Measurements from ENCODE around the gene CUL3.
A peak's percentile ranks its signal among the peaks of the same experiment; 100 is the strongest.
"Not testable (repeated sequence)": the region's sequence is repeated elsewhere in the genome, so short reads cannot be mapped to it uniquely, and the experiment has no call there.

CUL3 gene

GRCh38 chr2:224585211-224586088 lies at the start of gene CUL3:
Gene CUL3, minus strand, starts transcription at chr2:224585363. Its CDS starts 354 bp downstream, at chr2:224585009.
- DNase-seq = peak; percentile 87 to 100 (median 98)

GRCh38 chr2:224630659-224631550 lies 45.7 kb upstream of the CUL3 start:
- DNase-seq = no peak

GRCh38 chr2:224628416-224628815 lies 43.3 kb upstream of the CUL3 start:
- no peak for DNase-seq

DNA sequence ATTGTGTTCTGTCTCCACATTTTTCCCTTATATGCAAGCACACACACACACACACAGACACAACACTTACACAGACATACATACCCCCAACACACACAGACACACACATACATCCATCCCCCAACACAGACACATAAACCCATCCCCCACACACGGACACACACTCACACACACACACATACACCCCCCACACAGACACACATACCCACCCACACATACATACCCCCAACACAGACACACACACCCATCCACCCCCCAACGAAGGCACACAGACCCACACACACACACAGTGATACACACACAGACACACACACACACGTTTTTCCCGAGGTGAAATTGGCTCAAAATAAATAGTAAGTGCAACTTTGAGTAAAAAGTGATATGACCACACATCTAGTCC lies 41.6 kb upstream of the CUL3 start:
- DNase-seq = no peak

- no peak for DNase-seq
These were observed 28.6 kb upstream of the CUL3 start for GRCh38 chr2:224613543-224614286.

DNA sequence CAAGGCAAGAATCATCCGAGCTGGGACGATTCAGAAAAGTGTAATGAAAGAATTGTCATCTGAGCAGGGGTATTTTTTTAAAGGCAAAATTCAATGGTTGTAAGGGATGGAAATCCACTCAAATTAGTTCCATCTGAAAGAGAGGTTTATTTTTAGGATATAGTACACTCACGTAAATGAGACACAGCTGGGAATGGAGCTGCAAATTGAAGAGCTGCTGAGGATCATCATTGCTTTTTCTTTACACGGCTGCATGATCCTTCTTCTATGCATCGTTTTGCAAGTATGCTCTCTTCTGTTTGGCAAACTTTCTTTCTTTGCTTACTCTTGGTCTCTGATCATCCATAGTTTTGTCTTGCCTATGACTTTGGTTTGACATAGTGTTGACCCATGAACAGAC lies 27.4 kb upstream of the CUL3 start:
- DNase-seq = no peak

DNA sequence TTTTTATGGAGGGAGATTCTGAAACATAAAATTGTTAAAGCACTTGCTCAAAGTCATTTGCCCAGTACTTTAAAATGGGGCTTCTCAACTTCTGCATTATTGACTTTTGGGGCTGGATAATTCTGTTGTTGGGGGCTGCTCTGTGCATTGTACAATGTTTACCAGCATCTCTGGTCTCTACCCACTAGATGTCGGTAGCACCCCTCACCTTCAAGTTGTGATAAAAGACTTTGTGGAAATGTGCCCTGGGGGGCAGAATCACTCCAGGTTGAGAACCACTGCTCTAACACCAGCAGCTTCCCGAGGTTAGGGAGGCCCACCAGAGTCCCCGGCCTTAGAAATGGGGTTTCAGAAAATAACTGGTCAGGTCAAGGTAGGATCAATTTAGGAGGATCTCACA lies 26.8 kb upstream of the CUL3 start:
- DNase-seq = no peak

- no peak for DNase-seq
These were observed 22.9 kb upstream of the CUL3 start for GRCh38 chr2:224608104-224608503.

- not testable (repeated sequence) for DNase-seq
These were observed 18.8 kb upstream of the CUL3 start for GRCh38 chr2:224603746-224604500.

- not testable (repeated sequence) for DNase-seq
These were observed 17.7 kb upstream of the CUL3 start for GRCh38 chr2:224602778-224603375.

GRCh38 chr2:224601923-224602322 lies 16.8 kb upstream of the CUL3 start:
- no peak for DNase-seq

GRCh38 chr2:224598678-224599077 lies 13.5 kb upstream of the CUL3 start:
- DNase-seq = no peak

GRCh38 chr2:224596289-224596688 lies 11.1 kb upstream of the CUL3 start:
- no peak for DNase-seq

GRCh38 chr2:224595518-224595917 lies 10.4 kb upstream of the CUL3 start:
- no peak for DNase-seq

DNA sequence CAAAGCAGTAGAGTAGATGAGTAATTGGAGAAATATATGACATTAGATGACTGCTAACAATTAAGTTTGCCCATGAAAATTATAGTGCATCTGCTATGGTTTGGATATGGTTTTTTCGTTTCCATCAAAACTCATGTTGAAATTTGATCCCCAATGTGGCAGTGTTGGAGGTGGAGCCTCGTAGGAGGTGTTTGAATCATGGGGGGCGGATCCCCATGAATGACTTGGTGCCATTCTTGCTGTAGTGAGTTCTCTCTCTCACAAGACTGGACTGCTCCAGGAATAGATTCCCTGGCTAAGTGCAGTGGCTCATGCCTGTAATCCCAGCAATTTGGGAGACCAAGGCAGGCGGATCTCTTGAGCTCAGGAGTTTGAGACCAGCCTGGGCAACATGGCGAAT lies 9.7 kb upstream of the CUL3 start:
- DNase-seq = no peak

DNA sequence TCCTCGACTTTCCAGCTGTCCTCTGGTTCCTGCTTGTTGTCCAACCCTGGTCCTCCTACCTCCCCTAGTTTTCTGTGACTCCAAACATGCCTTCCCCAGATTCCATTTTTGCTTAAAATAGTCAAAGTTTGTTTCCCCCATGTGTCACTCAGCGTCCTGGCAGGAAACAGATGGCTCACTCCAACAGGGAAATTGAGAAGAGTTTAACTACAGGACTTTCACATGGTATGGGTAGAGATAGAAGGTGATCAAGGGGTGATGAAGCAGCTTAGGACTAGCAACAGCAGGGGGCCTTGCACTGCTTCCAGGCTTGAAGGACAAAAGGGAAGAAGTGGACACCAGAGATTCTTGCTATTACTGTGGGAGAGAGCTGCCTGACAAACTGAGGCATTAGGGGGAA lies 6.1 kb upstream of the CUL3 start:
- DNase-seq = no peak

- no peak for DNase-seq
These were observed 1.0 kb upstream of the CUL3 start for GRCh38 chr2:224586127-224586695.

GRCh38 chr2:224584785-224585210 lies 365 bp downstream of the CUL3 start:
- DNase-seq = peak in 27 of 51 donors; percentile 9 to 71 (median 36)

DNA sequence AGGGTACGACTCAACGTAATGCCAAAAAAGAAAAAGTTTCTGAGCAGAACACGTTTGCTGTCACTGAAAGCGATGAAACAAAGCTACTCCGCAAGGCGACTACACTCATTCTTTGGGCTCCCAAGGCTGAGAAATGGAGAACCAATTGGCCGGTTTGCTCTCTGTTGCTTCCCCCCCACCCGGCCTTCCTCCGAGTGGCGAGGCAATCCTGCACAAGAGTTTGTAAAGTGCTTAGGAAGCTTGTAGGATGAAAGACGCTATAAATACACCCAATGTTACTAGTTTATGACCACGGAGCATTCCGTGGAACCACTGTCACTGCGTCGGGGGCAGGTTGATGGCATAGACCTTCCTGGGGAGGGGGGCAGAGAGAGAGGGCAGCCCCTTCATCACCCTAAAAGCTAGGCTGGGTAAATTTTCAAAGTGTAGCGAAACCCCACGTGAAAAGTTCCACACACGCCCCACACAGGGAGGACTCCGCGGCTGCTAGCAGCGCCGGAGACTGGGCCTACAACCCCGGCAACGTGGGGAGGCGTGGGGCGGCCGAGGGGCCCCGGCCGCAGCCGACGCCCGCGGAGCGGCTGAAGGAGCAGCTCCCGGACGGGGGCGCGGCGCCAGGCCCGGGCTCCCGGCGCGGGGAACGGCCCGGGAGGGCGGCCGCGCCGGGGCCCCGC lies 915 bp downstream of the CUL3 start:
- peak in 22 of 51 donors; percentile 2 to 43 (median 10) for DNase-seq
